Stimulated activated CD4-positive, alpha-beta T cell treated with anti-CD3 and anti-CD28 coated beads, Interleukin-2, amount 100 ng/mL, for 4 hours (primary cell): ENCODE data around the gene PEAK1.

ENCODE experiments used
- DNase-seq: peaks from one replicate; pipeline ENCODE4 v3.0.0-alpha.2; 2020; ENCODE audit warnings: low read depth

Gene PEAK1, protein sequence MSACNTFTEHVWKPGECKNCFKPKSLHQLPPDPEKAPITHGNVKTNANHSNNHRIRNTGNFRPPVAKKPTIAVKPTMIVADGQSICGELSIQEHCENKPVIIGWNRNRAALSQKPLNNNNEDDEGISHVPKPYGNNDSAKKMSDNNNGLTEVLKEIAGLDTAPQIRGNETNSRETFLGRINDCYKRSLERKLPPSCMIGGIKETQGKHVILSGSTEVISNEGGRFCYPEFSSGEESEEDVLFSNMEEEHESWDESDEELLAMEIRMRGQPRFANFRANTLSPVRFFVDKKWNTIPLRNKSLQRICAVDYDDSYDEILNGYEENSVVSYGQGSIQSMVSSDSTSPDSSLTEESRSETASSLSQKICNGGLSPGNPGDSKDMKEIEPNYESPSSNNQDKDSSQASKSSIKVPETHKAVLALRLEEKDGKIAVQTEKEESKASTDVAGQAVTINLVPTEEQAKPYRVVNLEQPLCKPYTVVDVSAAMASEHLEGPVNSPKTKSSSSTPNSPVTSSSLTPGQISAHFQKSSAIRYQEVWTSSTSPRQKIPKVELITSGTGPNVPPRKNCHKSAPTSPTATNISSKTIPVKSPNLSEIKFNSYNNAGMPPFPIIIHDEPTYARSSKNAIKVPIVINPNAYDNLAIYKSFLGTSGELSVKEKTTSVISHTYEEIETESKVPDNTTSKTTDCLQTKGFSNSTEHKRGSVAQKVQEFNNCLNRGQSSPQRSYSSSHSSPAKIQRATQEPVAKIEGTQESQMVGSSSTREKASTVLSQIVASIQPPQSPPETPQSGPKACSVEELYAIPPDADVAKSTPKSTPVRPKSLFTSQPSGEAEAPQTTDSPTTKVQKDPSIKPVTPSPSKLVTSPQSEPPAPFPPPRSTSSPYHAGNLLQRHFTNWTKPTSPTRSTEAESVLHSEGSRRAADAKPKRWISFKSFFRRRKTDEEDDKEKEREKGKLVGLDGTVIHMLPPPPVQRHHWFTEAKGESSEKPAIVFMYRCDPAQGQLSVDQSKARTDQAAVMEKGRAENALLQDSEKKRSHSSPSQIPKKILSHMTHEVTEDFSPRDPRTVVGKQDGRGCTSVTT (N-terminal part only)

GRCh38 chr15:77419836-77420609, at the start of gene PEAK1:
PEAK1 (minus strand) TSS chr15:77420104; CDS start chr15:77181926, 238,178 bp downstream.
- peak; percentile 100 for DNase-seq

DNA sequence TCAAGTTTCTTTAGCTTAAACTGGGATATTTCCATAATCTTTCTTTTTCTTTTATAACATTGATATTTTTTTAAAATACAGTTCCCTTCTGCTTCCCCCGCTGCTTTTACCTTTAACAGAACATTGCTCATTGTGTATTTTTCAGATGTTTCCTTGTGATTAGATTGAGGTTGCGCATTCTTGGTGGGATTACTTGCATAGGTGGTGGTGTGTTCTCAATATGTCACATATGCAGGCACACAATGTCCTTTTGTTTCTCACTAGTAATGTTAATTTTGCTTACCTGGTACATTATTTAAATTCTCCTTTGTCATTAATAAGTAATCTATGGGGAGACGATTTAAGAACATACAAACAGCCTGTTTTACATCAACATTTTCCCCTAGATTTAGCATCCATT, 49.0 kb upstream of the PEAK1 start:
- no peak for DNase-seq

GRCh38 chr15:77466521-77466920, 46.6 kb upstream of the PEAK1 start:
- no peak for DNase-seq

DNA sequence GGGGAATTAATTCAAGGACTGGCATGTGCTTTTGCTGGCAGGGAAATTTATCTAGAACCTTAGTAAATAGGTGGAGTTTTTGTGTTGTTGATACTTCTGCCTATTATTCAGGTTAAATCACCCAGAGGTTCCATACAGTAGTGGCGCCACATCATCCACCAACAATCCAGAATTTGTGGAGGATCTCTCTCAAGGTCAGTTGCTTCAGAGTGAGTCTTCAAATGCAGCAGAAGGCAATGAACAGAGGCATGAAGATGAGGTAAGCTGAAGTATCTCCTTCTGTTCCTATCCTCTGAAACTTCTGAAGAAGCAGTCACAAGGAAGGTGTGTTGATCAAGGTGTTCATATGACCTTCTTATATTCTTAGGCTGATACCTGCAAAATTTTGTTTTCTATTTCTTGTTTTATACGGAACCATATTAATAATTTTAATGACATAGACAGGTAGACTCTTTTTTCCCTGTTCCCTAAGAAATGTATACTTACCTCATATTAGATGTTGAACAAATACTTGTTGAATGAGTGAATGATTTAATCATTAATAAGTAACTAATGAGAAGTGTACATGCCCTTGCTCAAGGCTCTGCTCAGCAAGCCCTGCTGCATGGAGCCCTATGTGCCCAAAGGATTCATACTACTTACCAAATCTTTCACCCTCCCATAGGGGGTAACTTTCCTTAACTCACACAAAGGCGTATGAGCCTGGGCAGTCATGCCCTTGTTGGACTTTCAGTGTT, 44.4 kb upstream of the PEAK1 start:
- DNase-seq, result no peak

DNA sequence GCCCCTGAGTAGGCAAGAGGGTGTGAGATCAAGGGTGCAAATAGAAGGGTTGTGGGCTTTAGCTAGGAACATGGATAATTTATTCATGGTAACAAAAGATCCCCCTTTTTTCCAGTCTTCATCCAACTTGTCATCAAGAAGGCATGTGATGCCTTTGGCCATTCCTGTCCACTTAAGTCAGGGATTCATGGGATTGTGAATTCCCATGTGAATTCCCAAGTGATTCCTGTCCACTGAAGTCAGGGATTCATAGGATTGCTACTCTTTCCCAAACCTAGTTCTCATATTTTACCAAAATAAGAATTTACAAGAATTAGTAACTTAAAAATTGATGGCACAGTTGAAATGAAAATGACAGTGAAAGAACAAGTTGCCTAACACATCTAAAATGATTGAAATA, 41.6 kb upstream of the PEAK1 start:
- no peak for DNase-seq

DNA sequence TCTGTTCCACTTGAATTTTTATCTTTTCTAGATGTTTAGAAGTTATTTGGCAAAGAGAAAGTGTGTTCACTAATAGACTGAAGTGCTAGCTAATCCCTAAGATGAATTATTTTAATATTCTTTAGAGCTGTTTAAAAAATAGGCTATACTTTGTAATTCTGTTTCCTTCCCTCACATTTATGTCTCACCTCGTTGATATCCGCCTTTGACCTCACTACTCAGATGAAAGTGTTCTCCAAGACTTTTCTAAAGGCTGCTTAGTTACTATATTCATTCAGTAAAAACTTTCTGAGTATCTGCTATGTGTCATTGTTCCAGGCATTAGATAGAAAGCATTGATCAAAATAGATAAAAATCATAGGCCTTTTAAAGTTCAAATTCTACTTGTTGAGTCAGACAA, 39.1 kb upstream of the PEAK1 start:
- no peak for DNase-seq

DNA sequence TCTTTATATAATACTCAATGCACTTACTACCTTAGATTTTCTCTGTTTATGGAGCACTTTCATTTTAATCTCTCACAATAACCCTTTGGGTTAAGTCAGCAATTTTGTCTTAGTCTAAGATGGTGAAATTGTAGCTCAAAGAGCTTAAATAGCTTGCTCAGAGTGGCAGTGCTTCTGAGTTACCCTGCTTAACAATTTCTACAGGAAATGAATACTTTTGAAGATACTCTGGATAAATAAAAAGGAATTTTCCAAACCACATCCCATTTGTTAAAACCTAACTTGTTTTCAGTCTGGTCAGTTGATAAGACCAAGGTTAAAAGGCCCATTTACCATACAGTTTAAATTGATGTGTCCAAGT, 38.0 kb upstream of the PEAK1 start:
- DNase-seq, result no peak

GRCh38 chr15:77457191-77457904, 37.4 kb upstream of the PEAK1 start:
- DNase-seq, result no peak

DNA sequence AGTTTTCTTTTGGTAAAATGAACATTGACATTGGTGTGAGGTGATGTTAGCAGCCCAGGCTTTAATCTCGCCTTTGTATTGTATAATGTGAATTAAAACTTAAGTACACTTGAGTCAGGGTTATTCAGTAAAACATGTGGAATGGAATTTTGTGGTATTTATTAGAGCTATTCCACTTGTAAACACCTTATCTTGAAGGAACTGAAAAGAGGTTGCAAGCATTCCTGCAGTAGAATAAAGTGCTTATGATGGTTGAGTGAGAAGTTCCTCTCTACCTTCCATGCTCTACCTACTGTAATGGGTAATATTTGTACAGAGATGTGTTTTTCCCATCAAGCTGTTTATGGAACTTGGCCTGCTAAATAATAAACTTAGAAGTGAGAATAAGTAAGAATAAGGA, 36.8 kb upstream of the PEAK1 start:
- DNase-seq, result no peak

DNA sequence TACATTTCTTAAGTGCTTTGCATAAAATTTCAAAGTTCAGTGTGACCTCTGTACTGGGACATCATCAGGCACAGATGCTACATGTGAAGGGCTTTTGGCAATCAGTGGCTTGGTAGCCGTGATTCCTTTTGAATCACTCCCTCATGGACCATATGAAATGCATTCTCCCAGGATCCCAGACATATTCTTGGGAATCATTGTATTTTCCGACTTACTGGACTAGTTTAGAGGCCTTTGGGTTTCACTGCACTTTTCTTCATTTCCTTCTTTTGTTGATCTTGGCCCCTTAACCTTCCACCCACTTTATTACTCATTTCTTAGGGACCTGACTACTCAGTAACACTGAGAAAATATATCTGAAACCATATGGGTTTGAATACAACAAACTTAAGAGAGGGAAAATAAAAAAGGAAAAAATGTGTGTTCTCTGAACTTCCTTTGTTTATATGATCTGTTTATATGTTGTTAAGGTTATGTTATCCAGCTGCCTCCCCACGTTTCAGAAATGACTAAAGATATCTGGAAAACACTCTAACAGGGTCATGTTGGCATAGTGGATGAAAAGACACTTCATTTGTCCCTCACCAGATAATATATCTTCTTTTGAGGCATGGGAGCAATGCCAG, 35.9 kb upstream of the PEAK1 start:
- DNase-seq, result no peak

DNA sequence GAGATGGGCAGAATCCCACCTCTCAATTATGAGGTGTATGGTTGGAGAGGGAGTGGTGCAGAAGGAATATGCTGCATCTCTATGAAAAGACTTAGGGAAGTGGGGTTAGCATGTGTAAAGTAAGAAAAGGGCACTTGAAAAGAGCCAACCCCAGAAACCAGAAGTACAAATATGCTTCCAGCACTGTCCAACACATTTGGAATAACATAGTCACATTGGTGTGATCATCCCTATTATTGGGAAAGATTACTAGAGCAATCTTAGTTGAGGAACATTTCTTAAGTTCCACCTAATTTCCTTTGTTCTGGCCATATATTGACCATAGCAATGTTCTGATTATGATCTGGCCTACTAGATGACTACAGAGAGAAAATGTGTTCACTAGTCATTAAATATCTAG, 35.0 kb upstream of the PEAK1 start:
- no peak for DNase-seq

DNA sequence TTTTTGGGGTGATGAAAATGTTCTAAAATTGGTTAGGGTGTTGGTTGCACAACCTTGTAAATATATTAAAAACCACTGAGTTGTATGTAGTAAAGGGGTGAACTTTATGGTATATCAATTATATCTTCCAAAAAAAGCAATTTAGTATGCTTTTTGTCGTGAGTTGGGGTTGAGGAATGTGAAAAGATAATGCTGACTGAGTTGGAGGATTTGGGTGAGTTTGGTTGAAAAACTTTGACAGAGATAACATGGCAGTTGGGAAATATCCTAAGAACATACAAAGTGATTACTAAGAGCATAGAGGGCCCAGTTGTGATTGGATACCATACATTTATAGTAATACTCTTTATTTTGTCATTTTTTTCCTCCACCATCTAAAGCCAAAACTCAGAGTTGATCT, 34.4 kb upstream of the PEAK1 start:
- no peak for DNase-seq

DNA sequence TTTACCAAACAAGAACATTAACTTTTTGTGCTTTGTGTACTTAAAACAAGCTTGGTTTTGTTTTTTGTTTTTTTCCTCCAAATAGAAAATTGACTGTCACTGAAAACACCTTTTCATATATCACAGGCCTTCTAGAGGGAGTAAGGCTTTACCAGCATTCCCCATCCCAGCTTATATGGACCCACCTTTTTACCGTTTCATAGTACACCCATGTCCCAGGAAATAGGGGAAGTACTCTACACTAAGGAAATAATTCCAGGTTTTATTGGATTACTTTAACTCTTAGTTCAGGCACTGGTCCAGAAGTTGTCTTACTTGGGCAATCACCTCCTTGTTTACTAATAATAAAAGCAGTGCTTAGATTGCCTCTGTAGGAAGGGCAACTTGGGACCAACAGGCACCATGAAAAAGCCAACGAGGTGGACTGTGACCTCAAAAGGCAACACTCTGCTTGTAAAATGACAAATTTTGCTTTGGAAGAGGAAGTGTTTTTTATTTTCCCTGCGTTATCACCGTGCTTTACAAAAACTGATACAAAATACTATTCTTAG, 27.0 kb upstream of the PEAK1 start:
- DNase-seq, result no peak

GRCh38 chr15:77440378-77440999, 20.6 kb upstream of the PEAK1 start:
- no peak for DNase-seq

GRCh38 chr15:77437264-77437663, 17.4 kb upstream of the PEAK1 start:
- no peak for DNase-seq

- DNase-seq, result no peak
These were observed 16.9 kb upstream of the PEAK1 start for GRCh38 chr15:77436822-77437221.

GRCh38 chr15:77430652-77431051, 10.7 kb upstream of the PEAK1 start:
- DNase-seq, result no peak

- no peak for DNase-seq
These were observed 10.3 kb upstream of the PEAK1 start for GRCh38 chr15:77430213-77430612.

DNA sequence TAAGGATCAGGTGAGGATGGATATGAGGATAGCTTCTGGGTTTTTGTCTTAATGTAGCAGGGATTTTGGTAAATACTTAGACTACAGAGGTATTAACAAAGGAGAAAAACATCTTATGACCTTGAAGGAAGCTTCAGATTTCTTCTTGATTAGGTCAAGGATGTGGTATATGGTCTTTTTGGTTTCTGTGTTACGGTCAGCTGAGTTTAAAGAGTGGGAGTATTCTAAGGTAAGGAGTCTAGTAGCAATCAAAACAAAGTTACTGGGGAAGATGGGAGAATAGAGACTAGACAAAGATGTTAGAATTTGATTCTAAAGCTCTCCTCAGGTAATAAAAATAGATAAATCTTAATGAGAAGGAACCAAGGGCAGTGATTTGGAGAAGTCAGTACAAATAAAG, 7.0 kb upstream of the PEAK1 start:
- no peak for DNase-seq

- DNase-seq, result no peak
These were observed 6.5 kb upstream of the PEAK1 start for GRCh38 chr15:77426377-77426776.
